Measurements from ENCODE around the gene ZFYVE9.
"Not testable (repeated sequence)": the region's sequence is repeated elsewhere in the genome, so short reads cannot be mapped to it uniquely, and the experiment has no call there.

DNA sequence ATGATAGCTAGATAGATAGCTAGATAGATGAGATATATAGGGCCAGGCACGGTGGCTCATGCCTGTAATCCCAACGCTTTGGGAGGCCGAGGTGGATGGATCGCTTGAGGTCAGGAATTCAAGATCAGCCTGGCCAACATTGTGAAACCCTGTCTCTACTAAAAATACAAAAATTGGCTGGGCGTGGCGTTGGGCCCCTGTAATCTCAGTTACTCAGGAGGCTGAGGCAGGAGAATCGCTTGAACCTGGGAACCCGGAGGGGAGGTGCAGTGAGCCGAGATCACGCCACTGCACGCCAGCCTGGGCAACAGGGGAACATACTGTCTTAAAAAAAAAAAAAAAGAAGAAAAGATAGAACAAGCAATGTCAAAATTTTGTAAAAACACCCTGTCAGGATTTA, 8.6 kb downstream of the ZFYVE9 start:
- TF ChIP-seq EP300 (IDR thresholded peaks at IDR 0.05); POLR2A (IDR thresholded peaks at IDR 0.05; ENCODE audit: low read depth): not testable (repeated sequence)
- TF ChIP-seq, protein P1, sequence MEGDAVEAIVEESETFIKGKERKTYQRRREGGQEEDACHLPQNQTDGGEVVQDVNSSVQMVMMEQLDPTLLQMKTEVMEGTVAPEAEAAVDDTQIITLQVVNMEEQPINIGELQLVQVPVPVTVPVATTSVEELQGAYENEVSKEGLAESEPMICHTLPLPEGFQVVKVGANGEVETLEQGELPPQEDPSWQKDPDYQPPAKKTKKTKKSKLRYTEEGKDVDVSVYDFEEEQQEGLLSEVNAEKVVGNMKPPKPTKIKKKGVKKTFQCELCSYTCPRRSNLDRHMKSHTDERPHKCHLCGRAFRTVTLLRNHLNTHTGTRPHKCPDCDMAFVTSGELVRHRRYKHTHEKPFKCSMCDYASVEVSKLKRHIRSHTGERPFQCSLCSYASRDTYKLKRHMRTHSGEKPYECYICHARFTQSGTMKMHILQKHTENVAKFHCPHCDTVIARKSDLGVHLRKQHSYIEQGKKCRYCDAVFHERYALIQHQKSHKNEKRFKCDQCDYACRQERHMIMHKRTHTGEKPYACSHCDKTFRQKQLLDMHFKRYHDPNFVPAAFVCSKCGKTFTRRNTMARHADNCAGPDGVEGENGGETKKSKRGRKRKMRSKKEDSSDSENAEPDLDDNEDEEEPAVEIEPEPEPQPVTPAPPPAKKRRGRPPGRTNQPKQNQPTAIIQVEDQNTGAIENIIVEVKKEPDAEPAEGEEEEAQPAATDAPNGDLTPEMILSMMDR (IDR thresholded peaks at IDR 0.05) = not testable (repeated sequence)
- peak in 1 of 2 donors; percentile 48 for TF ChIP-seq POLR2AphosphoS5 (IDR thresholded peaks at IDR 0.05)
